NT2/D1 (cell line): Measurements from ENCODE around the gene SIX2.

Experiments
- DNase-seq: peaks from one replicate; pipeline ENCODE4 v3.0.0-alpha.2; 2011; ENCODE audit warnings: low read depth, low spot score
- H3K27me3 ChIP-seq: 2 replicates; pipeline ENCODE4 v1.6.0; 2011; ENCODE audit warnings: mild to moderate bottlenecking; ENCODE audit not compliant: insufficient read length, insufficient read depth
- H3K36me3 ChIP-seq: 2 replicates; pipeline ENCODE4 v1.6.1; 2011; ENCODE audit warnings: mild to moderate bottlenecking, low read length, mixed read lengths; ENCODE audit not compliant: insufficient read depth, insufficient read length
- H3K4me1 ChIP-seq: 2 replicates; pipeline ENCODE4 v1.5.1; 2011; ENCODE audit not compliant: insufficient read depth, insufficient read length
- H3K4me3 ChIP-seq: 2 replicates; pipeline ENCODE4 v1.5.1; 2011; ENCODE audit warnings: low read depth; ENCODE audit not compliant: insufficient read length
- H3K9ac ChIP-seq: 2 replicates; pipeline ENCODE4 v1.6.0; 2011; ENCODE audit warnings: low read depth; ENCODE audit not compliant: insufficient read length
- H3K9me3 ChIP-seq: 2 replicates; pipeline ENCODE4 v1.5.1; 2011; ENCODE audit warnings: mild to moderate bottlenecking, low read length; ENCODE audit not compliant: insufficient read depth
- SUZ12 ChIP-seq: IDR thresholded peaks from 2 replicates; pipeline ENCODE4 v1.6.1; 2011; ENCODE audit not compliant: insufficient read length, insufficient read depth; ENCODE audit errors: extremely low read depth
- YY1 ChIP-seq: IDR thresholded peaks from 2 replicates; pipeline ENCODE4 v1.6.1; 2011; ENCODE audit not compliant: insufficient read length, insufficient read depth
- ZNF274 ChIP-seq: IDR thresholded peaks from 2 replicates; pipeline ENCODE4 v1.6.1; 2011; ENCODE audit warnings: mild to moderate bottlenecking, low read depth, low read length

SIX2 gene

GRCh38 chr2:45031028-45031427 is 21.8 kb upstream of the SIX2 start:
- Histone ChIP-seq H3K9ac (no peak overlapping the region), H3K4me1 (no peaks in the 10 kb centered on the region), H3K27me3 (no peaks in the 10 kb centered on the region), H3K4me3 (no peak overlapping the region), H3K36me3 (no peaks in the 10 kb centered on the region), H3K9me3 (no peaks in the 10 kb centered on the region)
- TF ChIP-seq ZNF274 (no peak), SUZ12 (no peak), YY1 (no peak)
- no peak for DNase-seq

DNA sequence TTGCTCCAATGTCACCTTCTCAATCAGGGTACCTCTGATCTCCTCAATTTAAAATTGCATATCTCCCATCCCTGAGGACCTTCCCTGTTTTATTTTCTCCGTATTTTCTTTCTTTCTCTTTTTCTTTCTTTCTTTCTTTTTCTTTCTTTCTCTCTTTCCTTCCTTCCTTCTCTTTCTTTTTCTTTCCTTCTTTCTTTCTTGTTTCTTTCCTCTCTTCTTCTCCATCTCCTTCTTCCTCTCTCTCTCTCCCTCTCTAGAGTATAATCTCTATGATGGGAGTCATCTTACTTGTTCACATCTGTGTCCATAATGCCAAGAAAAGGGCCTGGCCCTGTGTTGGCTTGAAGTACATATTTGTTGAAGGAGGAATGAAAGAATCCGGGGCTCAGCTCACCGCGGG is 21.3 kb upstream of the SIX2 start:
- no peak for DNase-seq

DNA sequence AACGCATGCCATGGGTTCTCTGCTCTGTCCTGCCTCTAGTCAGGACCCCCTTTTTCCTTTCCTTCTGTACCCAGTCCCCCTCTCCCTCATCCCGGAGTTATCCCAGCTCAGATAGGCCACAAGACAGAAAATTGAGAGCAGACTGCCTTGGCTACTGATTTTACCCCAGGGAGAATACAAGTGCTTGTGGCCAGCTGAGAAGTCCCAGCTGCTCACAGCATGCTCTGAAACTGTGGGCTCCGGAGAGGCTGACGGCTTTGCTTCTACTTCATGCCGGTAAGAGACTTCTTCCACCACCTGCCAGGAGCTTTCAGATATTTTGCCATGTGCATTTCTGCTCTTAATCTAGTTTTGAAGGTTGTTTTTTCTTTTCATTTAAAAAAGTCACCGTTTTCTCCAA is 20.0 kb upstream of the SIX2 start:
- Histone ChIP-seq H3K4me3 (no peak overlapping the region), H3K4me1 (peaks cover 1% of the 10 kb centered on the region), H3K9me3 (no peaks in the 10 kb centered on the region), H3K27me3 (no peaks in the 10 kb centered on the region), H3K9ac (no peak overlapping the region), H3K36me3 (no peaks in the 10 kb centered on the region)
- TF ChIP-seq SUZ12 (no peak), ZNF274 (no peak), YY1 (no peak)
- DNase-seq: no peak

More for the DNA sequence above, 21.3 kb upstream of the SIX2 start:
- H3K36me3 ChIP-seq: no peaks in the 10 kb centered on the region
- no peaks in the 10 kb centered on the region for H3K4me1 ChIP-seq
- no peak overlapping the region for H3K4me3 ChIP-seq
- TF ChIP-seq YY1 (no peak), SUZ12 (no peak), ZNF274 (no peak)
- H3K9ac ChIP-seq: no peak overlapping the region
- no peaks in the 10 kb centered on the region for H3K9me3 ChIP-seq
- no peaks in the 10 kb centered on the region for H3K27me3 ChIP-seq

DNA sequence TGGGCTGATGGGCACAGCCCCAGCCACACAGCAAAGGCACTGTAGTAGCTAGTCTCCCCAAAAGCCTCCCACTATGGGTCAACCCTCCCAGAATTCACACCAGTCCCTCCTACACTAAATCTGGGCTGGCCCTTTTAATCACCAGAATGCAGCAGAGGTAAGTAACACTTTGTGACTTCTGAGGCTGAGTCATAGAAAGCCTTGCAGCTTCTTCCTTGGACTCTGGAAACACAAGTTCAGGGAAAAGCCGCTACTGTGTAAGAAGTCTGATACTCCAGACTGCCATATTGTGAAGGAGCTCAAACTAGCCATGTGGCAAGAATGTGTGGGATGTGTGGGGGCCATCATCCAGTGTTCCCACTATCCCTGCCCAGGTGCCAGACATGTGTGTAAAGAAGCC is 19.0 kb upstream of the SIX2 start:
- TF ChIP-seq YY1: no peak
- no peak for TF ChIP-seq ZNF274
- TF ChIP-seq SUZ12: no peak
- Histone ChIP-seq H3K9me3 (no peaks in the 10 kb centered on the region), H3K9ac (no peak overlapping the region), H3K27me3 (no peaks in the 10 kb centered on the region), H3K4me1 (peaks cover 2% of the 10 kb centered on the region), H3K36me3 (no peaks in the 10 kb centered on the region), H3K4me3 (no peak overlapping the region)
- DNase-seq: no peak

- no peaks in the 10 kb centered on the region for H3K36me3 ChIP-seq
- TF ChIP-seq YY1 (no peak), ZNF274 (no peak), SUZ12 (no peak)
- H3K27me3 ChIP-seq: no peaks in the 10 kb centered on the region
- H3K4me3 ChIP-seq: no peak overlapping the region
- no peak for DNase-seq
- peaks cover 2% of the 10 kb centered on the region for H3K4me1 ChIP-seq
- H3K9ac ChIP-seq: no peak overlapping the region
- H3K9me3 ChIP-seq: no peaks in the 10 kb centered on the region
These were observed 17.7 kb upstream of the SIX2 start for GRCh38 chr2:45026924-45027450.

DNA sequence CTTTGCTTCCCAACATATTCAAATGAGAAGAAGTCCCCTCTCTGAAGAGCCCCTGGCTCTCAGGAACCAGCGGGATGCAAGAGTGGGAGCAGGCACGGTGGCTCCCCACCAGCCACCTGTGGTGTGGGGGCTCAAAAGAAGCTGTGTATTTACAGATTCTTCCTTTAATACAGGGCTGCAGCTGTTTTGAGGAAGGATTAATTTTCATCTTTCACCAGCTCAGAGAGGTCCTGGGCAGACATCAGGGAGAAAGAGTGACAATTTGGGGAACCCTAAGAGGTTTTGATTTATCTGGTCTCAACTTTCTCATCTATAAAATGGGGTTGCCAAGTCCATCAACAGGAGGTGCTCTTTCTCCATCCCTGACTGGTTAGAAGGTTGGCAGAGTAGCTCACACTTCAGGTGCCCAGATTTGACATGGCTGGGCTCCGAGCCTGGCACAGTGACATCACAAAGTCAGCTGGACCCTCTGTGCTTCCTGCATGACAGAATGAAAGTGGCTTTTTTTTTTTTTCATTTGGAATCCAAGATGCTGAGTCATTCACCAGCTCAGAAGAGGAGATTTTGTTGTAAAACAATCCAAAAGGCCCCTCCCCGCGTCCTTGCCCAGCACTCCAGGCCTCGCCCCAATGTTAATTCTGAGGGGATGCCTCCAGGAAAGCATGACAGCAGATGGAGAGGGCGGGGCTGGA is 15.5 kb upstream of the SIX2 start:
- no peak overlapping the region for H3K4me3 ChIP-seq
- H3K4me1 ChIP-seq: peaks cover 2% of the 10 kb centered on the region
- no peaks in the 10 kb centered on the region for H3K9me3 ChIP-seq
- H3K9ac ChIP-seq: no peak overlapping the region
- TF ChIP-seq SUZ12 (no peak), ZNF274 (no peak), YY1 (no peak)
- H3K27me3 ChIP-seq: no peaks in the 10 kb centered on the region
- peak; percentile 50 for DNase-seq
- H3K36me3 ChIP-seq: no peaks in the 10 kb centered on the region

- TF ChIP-seq YY1 (no peak), ZNF274 (no peak), SUZ12 (no peak)
- no peak overlapping the region for H3K9ac ChIP-seq
- no peaks in the 10 kb centered on the region for H3K36me3 ChIP-seq
- no peak for DNase-seq
- no peak overlapping the region for H3K4me3 ChIP-seq
- H3K9me3 ChIP-seq: no peaks in the 10 kb centered on the region
- peaks cover 2% of the 10 kb centered on the region for H3K4me1 ChIP-seq
- no peaks in the 10 kb centered on the region for H3K27me3 ChIP-seq
These were observed 14.8 kb upstream of the SIX2 start for GRCh38 chr2:45024097-45024496.
